Stimulated activated CD4-positive, alpha-beta T cell treated with anti-CD3 and anti-CD28 coated beads, TNF-alpha, amount 100 ng/mL, for 1 hour (primary cell): ENCODE results near the gene PRMT7.
A peak's percentile ranks its signal among the peaks of the same experiment; 100 is the strongest.

Experiments
- DNase-seq, 3 donors: peaks; one replicate each; pipeline ENCODE4 v3.0.0-alpha.2; 2020; ENCODE audit warnings: low read depth in 3 of 3, low spot score in 1 of 3

PRMT7 gene

DNA sequence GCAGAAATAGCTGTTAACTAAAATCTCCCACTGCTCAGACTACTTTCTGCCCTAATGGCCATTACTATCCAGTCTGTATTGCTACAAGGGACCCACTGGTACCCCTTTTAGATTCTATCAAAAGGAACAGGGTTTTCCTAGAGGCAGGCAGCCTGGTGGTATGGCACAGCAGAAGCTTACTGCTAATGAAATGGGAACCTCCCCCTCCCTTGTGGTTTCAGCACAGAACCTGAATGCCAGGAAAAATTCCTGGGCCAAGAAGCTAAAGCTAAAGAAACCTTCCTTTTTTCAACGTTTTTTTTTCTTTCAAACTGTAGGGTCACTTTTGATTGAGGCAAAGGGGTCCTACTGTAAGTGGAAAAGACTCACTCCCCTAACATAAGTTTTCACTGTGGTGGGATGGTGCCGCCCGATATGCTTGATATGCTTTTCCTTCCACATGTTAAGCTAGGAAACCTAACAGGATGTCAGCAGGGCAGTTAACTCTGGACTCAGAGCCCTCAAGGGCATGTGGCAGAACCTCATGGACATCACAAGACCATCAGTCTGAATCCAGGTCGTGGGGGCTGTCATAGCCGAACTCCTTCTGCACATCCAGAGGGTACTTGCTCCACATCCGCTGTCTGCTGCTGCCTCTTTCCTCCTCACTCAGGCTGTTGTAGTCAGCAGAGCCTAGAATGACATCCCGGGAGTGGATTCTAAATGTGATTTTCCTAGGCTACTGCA, 9.9 kb upstream of the PRMT7 start:
- no peak for DNase-seq

DNA sequence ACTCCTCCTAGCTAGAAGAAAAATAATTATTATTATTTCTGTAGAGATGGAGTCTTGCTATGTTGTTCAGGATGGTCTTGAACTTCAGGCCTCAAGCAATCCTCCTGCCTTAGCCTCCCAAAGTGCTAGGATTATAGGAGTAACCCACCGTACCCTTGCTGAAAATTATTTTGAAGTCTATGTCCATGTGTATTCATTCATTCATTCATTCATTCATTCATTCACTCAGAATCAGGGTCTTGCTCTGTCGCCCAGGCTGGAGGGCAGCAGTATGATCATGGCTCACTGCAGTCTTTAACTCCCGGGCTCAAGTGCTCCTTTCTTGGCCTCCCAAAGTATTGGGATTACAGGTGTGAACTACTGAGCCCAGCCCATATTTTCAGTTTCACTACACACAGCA, 4.2 kb upstream of the PRMT7 start:
- DNase-seq = no peak

DNA sequence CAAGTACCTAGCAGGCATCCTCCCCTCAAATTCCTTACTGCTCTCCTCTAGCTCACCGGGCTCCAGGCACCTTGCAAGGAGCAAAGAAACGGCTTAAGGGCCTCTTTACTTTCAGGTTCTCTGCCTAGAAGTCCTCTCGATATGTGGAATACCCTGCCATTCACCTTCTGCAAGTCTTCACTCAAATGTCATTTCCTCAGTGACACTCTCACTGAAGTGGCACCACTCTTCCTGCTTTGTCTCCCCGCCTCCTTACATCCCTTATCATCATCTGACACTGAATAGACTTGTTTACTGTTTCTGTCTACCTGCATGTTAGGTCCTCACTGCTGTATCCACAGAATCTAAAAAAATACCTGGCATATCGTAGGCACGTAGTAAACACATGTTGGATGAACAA, 1.0 kb upstream of the PRMT7 start:
- no peak for DNase-seq

DNA sequence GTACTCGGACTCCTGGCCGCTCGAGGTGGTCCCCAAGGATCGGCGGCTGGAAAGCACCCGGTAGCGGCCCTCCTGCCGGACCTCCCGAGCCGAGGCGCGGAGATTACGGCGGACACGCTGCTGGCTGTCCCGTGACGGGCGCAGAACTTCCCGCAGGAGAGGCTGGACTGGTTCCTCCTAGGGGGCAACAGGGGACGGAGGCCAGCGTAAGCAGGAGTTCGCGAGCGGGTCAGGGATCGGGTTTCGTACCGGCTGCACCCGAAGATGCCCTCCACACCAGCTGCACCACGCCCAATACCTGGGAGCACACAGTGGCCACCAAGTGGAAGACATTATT, 414 bp upstream of the PRMT7 start:
- DNase-seq = peak in 1 of 3 donors; percentile 4

DNA sequence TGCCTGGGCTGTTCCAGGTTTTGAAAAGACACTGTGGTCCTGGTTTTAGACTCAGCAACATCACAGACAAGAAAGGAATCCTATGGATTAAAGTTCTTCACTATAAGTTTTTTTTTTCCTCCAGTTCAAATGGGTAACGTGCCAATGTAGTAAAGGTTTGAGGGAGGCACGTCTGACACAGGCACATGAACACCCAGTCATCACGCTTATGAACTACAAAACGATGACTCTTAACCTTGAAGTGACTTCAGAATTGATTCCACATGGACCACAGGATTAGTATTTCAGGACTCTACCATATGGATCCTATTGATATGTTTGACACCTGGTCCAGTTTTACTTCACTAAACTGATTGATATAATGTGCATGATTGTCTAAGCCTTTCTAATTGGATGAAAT, 2.3 kb downstream of the PRMT7 start:
- no peak for DNase-seq

DNA sequence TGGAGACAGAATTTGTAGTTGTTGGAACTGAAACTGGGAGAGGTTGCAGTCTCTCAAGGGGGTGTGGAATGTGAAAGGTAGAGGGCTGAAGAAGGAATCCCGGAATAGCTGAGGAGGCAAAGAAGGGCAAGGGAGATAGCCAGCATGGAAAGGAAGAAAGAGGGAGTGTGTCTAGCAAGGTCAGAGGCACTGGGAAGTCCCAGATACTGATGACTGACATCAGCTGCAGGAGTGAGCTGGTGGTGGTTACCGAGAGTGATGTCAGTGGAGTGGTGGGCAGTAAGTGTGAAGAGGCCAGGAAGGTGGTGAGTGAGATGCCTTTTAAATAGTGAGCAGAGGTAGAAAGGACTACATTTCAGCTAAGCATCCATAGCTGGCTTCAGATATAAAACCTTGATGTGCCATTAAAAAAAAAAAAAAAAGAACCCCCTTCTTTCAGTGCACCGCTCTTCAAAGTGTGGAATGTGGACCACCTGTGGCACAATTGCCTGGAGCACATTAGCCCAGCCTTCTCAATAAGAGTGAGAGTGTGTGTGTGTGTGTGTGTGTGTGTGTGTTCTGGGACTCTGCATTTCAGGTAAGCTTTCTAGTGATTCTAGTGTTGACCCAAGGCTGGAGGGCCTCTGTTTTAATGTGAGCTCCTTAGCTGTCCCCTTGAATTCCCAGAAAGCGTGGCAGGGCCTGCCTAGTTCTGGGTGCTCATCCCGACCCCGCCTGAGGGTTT, 8.5 kb downstream of the PRMT7 start:
- DNase-seq = no peak

DNA sequence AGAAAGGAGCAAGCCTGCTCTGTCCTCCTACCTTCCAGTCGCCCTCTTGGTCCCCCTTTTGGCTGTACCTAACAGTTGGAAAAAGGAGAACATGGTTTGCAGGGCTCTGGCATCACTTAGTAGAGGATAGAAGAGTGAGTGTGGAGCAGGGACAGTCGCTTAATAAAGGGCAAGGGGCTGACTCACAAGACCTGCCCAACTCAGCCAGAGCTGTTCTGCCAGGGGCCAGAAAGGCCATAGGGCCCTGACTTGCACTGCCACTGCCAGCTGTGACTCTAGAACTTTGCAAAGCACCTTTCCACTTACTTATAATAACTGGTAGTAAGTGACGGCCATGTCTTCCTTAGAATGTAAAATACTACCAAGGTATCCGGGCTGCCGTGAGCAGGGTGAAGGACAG, 13.5 kb downstream of the PRMT7 start:
- no peak for DNase-seq

DNA sequence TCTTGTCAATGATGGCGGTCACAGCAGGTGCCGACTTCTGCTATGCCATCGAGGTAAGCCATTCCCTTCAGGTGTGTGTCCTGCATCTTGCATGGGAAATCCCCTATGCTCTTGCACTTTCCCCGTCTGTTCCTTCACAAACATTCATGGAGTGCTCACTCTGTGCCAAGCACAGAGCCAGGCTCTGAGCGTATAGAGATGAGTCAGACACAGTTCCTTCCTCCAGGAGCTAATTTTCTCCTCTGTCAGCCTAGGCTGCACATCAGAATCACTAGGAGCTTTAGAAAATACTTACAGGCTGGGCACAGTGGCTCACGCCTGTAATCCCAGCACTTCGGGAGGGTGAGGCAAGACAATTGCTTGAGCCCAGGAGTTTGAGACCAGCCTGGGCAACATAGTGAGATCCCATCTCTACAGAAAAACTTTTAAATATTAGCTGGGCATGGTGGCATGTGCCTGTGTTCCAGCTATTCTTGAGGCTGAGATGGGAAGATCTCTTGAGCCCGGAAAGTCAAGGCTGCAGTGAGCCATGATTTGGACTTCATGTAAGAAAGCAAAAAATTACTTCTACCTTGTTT, 14.1 kb downstream of the PRMT7 start:
- no peak for DNase-seq

DNA sequence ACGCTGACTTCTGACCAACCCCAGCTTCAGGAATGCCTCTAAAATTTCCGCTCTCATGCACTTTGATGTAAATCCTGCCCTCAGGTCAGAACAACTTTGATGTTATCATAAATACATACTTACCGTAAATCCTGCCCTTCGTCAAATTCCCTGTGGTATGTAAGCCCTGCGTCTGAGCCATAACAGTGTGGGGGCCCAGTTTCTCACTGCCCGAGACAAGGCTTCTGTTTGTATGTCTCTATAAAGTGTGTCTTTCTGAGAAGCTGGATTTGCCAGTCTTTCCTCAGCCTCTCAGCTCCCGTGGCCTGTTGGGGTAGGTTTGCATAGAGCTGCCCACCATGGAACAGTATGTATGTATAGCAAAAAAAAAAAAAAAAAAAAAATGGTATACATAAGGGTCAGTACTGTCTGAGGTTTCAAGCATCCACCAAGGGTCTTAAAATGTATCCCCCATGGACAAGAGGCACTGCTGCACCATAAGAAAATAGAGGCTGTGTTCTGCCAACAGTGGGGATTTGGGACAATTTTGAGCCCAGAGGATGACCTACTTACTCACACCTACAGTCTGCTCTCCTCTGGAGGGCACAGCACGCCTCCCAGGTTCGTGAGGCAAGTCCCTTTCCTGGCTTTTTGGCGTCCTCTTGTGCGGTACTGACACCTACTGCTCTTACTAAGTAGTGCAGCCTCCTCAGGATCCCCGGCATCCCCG, 17.5 kb downstream of the PRMT7 start:
- peak; percentile 59 to 69 (median 63) for DNase-seq

DNA sequence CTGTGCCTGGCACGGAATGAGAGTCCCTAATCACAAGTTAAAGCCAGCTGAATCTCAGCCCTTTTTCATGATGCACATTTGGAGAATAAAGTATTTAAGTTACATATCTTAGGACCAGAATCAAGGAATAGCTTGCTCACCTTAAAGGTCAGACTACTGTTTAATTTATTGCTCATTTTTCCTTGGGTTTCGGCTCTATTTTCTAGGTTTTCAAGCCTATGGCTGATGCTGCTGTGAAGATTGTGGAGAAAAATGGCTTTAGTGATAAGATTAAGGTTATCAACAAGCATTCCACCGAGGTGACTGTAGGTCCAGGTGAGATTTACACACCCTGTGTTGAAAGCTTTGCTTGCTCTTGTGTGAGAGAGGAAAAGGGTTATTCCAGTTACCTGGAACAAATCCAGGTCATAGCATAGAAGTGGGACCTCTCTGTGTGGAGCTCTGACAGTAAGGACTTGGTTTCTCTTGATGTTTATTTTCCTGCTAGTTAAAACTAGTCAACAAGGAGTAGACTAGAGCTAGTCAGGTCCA, 18.1 kb downstream of the PRMT7 start:
- DNase-seq = no peak

DNA sequence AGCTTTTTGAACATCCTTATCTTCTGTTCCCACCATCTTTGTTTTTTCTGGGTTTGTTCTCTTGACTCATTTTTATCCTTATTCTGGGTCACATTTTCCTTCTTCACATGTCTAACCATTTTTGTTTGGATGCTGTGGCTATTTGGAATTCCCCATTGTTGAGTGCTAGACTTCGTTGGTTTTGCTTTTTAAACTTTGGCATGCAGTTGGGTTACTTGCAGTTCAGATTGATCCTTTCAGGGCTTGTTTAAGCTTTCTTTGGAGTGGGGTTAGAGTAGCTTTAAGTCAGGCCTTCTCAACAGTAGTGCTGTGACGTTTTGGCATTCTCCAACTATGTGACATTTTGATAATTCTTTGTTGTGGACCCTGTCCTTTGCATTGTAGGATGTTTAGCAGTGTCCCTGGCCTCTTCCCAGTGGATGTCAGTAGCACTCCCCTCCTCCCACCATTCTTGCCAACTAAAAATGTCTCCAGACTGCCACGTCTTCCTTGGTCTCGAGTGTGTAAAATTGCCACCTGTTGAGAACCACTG, 21.1 kb downstream of the PRMT7 start:
- DNase-seq = no peak

DNA sequence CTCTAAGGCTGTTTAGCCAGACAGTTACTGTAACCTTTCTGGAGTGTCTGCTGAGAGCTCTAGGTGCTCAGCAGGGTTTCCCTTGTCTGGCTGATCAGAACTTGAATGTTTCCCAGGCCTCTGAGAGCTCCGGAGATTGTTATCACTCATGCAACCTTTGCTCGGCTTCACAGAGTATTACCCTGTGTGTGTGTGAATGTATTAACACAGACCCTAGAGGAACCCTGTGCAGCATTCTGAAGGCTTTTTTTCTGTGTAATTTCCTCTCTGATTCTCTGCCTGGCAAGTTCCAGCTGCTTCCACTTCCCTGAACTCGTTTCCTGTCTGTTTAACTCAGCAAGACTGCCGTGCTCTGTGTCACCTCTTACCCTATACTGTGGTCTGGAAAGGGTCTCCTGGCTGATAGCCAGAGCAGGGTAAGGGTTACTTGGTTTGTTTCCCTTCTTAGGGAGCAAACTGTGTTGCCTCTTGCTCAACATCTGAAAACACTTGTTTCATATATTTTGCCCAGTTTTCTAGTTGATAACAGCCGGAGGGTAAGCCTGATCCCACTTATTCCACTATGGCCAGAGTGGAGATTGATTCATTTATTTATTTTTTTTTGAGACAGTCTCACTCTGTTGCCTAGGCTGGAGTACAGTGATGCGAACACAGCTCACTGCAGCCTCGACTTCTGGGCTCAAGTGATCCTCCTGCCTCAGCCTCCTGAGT, 21.7 kb downstream of the PRMT7 start:
- no peak for DNase-seq

DNA sequence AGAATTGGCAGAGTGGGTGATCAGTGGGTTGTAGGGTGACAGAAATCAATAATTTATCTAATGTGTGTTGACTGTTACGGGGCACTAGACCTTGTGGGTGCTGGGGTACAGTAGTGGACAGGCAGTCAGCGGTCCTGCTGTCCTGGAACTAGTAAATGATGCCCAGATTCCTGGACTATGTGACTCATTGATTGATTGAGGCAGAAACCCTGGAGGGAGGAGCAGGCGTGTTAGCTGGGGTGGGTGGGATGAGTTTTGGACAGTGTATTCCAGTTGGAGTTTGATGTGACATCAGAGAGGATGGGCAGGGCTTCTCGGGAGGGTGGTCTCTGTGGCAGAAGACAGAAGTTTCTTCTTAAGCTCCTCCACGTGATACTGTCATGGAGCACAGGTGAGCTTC, 24.4 kb downstream of the PRMT7 start:
- no peak for DNase-seq

DNA sequence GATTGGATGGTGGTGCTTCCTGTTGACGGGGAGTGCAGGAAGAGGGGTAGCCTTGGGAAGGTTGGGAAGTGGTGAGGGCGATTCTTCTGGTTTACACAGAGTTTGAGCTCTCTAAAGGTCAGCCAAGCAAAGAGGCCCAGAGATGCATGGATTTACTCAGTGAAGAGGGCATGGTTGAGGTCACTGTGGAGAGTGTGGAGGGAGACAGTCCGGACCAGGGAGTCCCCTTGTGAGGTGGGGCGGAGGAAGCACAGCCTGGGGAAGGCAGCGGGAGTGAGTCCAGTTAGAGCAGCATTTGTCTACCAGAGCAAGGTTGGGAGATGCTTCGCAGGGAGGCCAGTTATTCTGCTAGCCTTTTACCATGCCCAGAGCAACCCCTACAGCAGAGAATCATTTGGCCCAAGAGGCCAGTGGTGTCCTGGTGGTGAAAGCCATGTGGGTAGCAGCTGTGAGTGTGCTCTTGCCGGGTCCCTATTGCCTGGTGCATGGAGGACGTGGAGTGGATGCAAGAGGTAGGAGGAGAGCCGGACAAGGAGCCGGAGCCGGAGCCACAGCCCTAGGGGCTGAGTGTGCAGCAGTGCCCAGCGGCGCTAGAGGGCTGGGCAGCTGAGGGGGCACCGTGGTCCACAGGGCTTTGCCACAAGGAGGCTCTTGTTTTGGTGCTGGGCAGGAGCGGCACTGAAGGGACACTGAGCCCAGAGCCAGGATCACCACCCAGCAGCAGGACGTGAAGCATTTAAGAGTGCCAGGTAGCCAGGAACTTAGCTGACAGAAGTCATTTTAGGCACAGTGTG, 27.7 kb downstream of the PRMT7 start:
- no peak for DNase-seq

DNA sequence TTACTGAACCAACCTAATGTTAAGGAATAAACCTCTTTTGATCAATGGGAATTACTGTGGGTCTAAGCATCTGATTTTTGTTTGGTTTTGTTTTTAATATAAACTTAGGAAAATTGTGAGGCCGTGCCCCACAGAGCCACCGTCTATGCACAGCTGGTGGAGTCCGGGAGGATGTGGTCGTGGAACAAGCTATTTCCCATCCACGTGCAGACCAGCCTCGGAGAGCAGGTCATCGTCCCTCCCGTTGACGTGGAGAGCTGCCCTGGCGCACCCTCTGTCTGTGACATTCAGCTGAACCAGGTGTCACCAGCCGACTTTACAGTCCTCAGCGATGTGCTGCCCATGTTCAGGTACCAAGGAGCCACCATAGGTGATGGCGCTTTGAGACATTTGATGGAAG, 28.4 kb downstream of the PRMT7 start:
- DNase-seq = no peak

DNA sequence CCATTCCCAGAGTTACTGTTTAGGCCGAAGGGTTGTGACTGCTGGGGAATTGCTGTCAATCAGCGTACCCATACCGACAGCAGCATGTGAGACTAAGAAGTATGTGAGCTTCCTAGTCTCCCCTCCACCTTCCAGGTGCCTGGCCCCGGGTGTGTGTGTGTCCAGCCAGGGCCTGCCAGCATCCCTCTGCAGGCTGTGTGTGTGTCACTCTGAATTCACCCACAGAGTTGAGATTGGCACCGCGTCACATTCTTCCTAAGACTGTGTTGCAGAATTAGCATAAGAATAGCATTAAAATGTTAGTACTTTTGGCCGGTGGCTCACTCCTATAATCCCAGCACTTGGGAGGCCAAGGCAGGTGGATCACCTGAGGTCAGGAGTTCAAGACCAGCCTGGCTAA, 31.8 kb downstream of the PRMT7 start:
- no peak for DNase-seq

DNA sequence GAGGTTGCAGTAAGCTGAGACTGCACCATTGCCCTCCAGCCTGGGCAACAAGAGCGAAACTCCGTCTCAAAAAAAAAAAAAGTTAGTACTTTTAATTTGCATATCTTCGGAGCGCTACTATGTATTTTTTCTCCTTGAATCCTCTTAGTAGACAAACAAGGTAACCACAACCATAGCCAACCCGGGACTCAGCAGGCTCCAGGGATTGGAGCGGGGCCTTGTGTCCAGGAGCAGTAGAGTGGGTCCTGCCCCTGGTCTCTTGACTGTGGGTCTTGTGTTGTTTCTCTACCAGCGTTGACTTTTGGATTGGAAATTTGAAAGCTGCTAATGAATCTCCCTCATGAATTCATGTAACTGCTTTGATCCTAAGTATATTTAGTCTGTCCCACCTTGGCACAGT, 32.3 kb downstream of the PRMT7 start:
- no peak for DNase-seq

DNA sequence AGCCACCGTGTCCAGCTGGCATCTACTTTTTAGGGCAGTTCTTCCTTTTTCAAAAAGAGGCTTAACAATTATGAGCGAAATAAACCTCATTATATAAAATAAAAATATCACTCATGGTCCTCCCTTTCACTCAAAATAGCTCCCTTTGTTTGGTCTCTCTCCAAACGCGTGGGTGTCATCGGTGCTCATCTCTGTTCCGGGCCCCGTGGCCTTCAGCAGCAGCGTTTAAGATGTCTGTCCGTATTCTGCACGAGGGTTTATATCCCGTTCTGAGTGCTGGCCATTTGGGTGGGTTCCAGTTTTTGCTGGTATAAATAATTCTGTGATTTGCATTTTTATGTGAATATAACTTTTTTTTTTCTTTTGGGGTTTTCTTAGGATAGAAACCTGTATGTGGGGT, 33.4 kb downstream of the PRMT7 start:
- DNase-seq = no peak

DNA sequence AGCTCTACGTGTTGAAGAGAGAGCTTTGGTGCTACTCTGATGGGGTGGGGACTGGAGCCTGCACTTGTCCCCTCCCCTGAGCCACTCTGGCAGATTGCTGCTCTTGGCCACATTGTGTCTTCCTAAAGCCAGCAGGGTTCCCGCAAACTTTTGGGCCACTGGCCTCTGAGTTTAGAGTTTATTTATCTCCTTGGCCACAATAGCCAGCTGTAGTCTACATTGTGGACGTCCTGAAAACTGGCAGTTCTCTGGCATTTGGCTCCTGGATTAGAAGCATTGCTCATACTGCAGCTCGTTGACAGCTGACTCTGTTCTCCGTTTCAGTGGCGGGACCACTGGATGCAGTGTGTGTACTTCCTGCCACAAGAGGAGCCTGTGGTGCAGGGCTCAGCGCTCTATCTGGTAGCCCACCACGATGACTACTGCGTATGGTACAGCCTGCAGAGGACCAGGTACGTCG, 34.6 kb downstream of the PRMT7 start:
- no peak for DNase-seq
